Tibial nerve (tissue), 4 donors: ENCODE data around the gene SMG6. TPM values are rescaled to one million over a fixed set of nuclear protein-coding genes. Genes with fewer than 3 reads are reported as not detected.

Experiments
- DNase-seq, 2 donors: peaks; one replicate each; pipeline ENCODE4 v3.0.0-alpha.2; 2019; ENCODE audit warnings: low spot score in 2 of 2
- H3K27ac ChIP-seq, 4 donors: fragments of 200-600 bp; sonication (generic) in 3 of 4; one replicate each; pipeline ENCODE4 v1.5.1; 2017 to 2019; ENCODE audit warnings: mild to moderate bottlenecking in 1 of 4
- H3K27me3 ChIP-seq, 2 donors: fragments of 200-600 bp; sonication (generic) in 1 of 2; one replicate each; pipeline versions ENCODE4 v1.5.1 to v1.6.0; 2017 to 2019
- H3K36me3 ChIP-seq, 3 donors: fragments of 200-600 bp; sonication (generic); one replicate each; pipeline ENCODE4 v1.5.1; 2018 to 2019
- H3K4me1 ChIP-seq, 4 donors: fragments of 200-600 bp; sonication (generic) in 3 of 4; one replicate each; pipeline ENCODE4 v1.5.1; 2017 to 2019
- H3K4me3 ChIP-seq, 4 donors: fragments of 200-600 bp; sonication (generic) in 3 of 4; one replicate each; pipeline ENCODE4 v1.5.1; 2017 to 2019; ENCODE audit warnings: mild to moderate bottlenecking in 1 of 4, moderate library complexity in 1 of 4
- H3K9me3 ChIP-seq, 4 donors: fragments of 200-600 bp; sonication (generic) in 3 of 4; one replicate each; pipeline ENCODE4 v1.5.1; 2017 to 2019
- CTCF ChIP-seq, 5 experiments: fragments of 200-600 bp in 3 of 5; fragments of 450-650 bp in 2 of 5; sonication (generic) in 3 of 5; IDR thresholded peaks; one replicate each; pipeline ENCODE4 v1.5.1; 2016 to 2019; ENCODE audit warnings: antibody characterized with exemption in 5 of 5, mild to moderate bottlenecking in 3 of 5, moderate library complexity in 2 of 5
- EP300 ChIP-seq, 2 donors: sonication (generic); formaldehyde crosslinking; IDR thresholded peaks; one replicate each; pipeline ENCODE4 v1.6.1; 2017; ENCODE audit warnings: antibody characterized with exemption in 2 of 2, mild to moderate bottlenecking in 1 of 2
- POLR2A ChIP-seq, 2 donors: fragments of 450-650 bp; IDR thresholded peaks; one replicate each; pipeline ENCODE4 v1.6.1; 2017; ENCODE audit warnings: antibody characterized with exemption in 2 of 2, mild to moderate bottlenecking in 2 of 2, moderate library complexity in 2 of 2
- WGBS, 2 donors: methylation state at CpG; one replicate each; pipeline ENCODE4 v1.1.5; 2018; 5-methylcytosine and 5-hydroxymethylcytosine counted together
- total RNA-seq, 4 donors: library from RNA; depleted of rRNA; stranded (reverse); fragments of >200 nt; gene quantifications; one replicate each; pipeline ENCODE4 v1.1.0, GENCODE V29; 2016

The SMG6 gene
- total RNA-seq, 4 donors from 2014 or later: 29.5 to 86.5 (median 40.1) TPM

- H3K9me3 ChIP-seq: no peaks in the 10 kb centered on the region
- H3K4me1 ChIP-seq: peaks cover 0 to 82% (median 41%) of the 10 kb centered on the region in 4 donors
- H3K27ac ChIP-seq: peak overlapping the region in 3 of 4 donors; percentile 72 to 80 (median 76)
- TF ChIP-seq POLR2A (IDR thresholded peaks at IDR 0.05) (no peak), CTCF (IDR thresholded peaks at IDR 0.05) (no peak), EP300 (IDR thresholded peaks at IDR 0.05) (peak in 1 of 2 donors; percentile 41)
- no peaks in the 10 kb centered on the region for H3K27me3 ChIP-seq
- peaks cover 0 to 22% (median 0%) of the 10 kb centered on the region in 3 donors for H3K36me3 ChIP-seq
- 62 to 65% methylated on average over 10 of the region's 10 CpGs for WGBS, 2 donors
- H3K4me3 ChIP-seq: no peak overlapping the region
- peak in 1 of 2 donors; percentile 60 for DNase-seq
These were observed 63.6 kb downstream of the SMG6 start for GRCh38 chr17:2239882-2240430.

GRCh38 chr17:2239170-2239551 lies 64.4 kb downstream of the SMG6 start:
- Histone ChIP-seq H3K36me3 (peaks cover 0 to 25% (median 0%) of the 10 kb centered on the region in 3 donors), H3K27ac (peak overlapping the region in 3 of 4 donors; percentile 70 to 84 (median 80)), H3K4me1 (peaks cover 0 to 81% (median 37%) of the 10 kb centered on the region in 4 donors), H3K9me3 (no peaks in the 10 kb centered on the region), H3K27me3 (no peaks in the 10 kb centered on the region), H3K4me3 (no peak overlapping the region)
- DNase-seq: no peak
- TF ChIP-seq POLR2A (IDR thresholded peaks at IDR 0.05): no peak
- WGBS, 2 donors: 48% methylated on average over 2 of the region's 2 CpGs

- Histone ChIP-seq H3K4me3 (peak overlapping the region in 2 of 4 donors; percentile 4 to 16), H3K27ac (peak overlapping the region in 3 of 4 donors; percentile 70 to 84 (median 80)), H3K27me3 (no peaks in the 10 kb centered on the region), H3K4me1 (peaks cover 0 to 81% (median 38%) of the 10 kb centered on the region in 4 donors), H3K9me3 (no peaks in the 10 kb centered on the region), H3K36me3 (peaks cover 0 to 19% (median 0%) of the 10 kb centered on the region in 3 donors)
- WGBS, 2 donors: 34 to 39% methylated on average over 15 of the region's 15 CpGs
- no peak for DNase-seq
- TF ChIP-seq EP300 (IDR thresholded peaks at IDR 0.05) (peak in 1 of 2 donors; percentile 21), POLR2A (IDR thresholded peaks at IDR 0.05) (no peak)
These were observed 65.0 kb downstream of the SMG6 start for GRCh38 chr17:2238432-2239169.

- Histone ChIP-seq H3K9me3 (no peaks in the 10 kb centered on the region), H3K27ac (peak overlapping the region in 3 of 4 donors; percentile 70 to 84 (median 80)), H3K4me3 (peak overlapping the region in 1 of 4 donors; percentile 4), H3K27me3 (no peaks in the 10 kb centered on the region), H3K36me3 (peaks cover 0 to 13% (median 0%) of the 10 kb centered on the region in 3 donors), H3K4me1 (peaks cover 0 to 83% (median 41%) of the 10 kb centered on the region in 4 donors)
- 12 to 16% methylated on average over 3 of the region's 3 CpGs for WGBS, 2 donors
- no peak for DNase-seq
- TF ChIP-seq EP300 (IDR thresholded peaks at IDR 0.05) (no peak), POLR2A (IDR thresholded peaks at IDR 0.05) (no peak), CTCF (IDR thresholded peaks at IDR 0.05) (no peak)
These were observed 65.6 kb downstream of the SMG6 start for GRCh38 chr17:2237950-2238349.

- H3K36me3 ChIP-seq: peaks cover 0 to 9% (median 0%) of the 10 kb centered on the region in 3 donors
- no peak for TF ChIP-seq POLR2A (IDR thresholded peaks at IDR 0.05)
- peak in 1 of 2 donors; percentile 56 for TF ChIP-seq EP300 (IDR thresholded peaks at IDR 0.05)
- H3K4me3 ChIP-seq: no peak overlapping the region
- DNase-seq: no peak
- H3K4me1 ChIP-seq: peaks cover 0 to 87% (median 43%) of the 10 kb centered on the region in 4 donors
- peak overlapping the region in 3 of 4 donors; percentile 70 to 84 (median 80) for H3K27ac ChIP-seq
- H3K9me3 ChIP-seq: no peaks in the 10 kb centered on the region
- WGBS, 2 donors: 20 to 27% methylated on average over 5 of the region's 5 CpGs
- no peaks in the 10 kb centered on the region for H3K27me3 ChIP-seq
These were observed 66.1 kb downstream of the SMG6 start for GRCh38 chr17:2237521-2237921.

- Histone ChIP-seq H3K9me3 (no peaks in the 10 kb centered on the region), H3K4me1 (peaks cover 0 to 99% (median 52%) of the 10 kb centered on the region in 4 donors), H3K36me3 (peaks cover 0 to 9% (median 0%) of the 10 kb centered on the region in 3 donors), H3K27me3 (no peaks in the 10 kb centered on the region), H3K4me3 (no peak overlapping the region), H3K27ac (peak overlapping the region in 2 of 4 donors; percentile 62 to 79)
- WGBS, 2 donors: 48 to 53% methylated on average over 6 of the region's 6 CpGs
- no peak for DNase-seq
- peak in 1 of 2 donors; percentile 52 for TF ChIP-seq EP300 (IDR thresholded peaks at IDR 0.05)
- no peak for TF ChIP-seq POLR2A (IDR thresholded peaks at IDR 0.05)
- no peak for TF ChIP-seq CTCF (IDR thresholded peaks at IDR 0.05)
These were observed 67.7 kb downstream of the SMG6 start for GRCh38 chr17:2235792-2236366.
